Measurements from ENCODE around the gene PABPC3. TPM values are rescaled to one million over a fixed set of nuclear protein-coding genes. Genes with fewer than 3 reads are reported as not detected.

Gene PABPC3
- total RNA-seq, 4 donors from 2014 or later = 0.07 to 0.17 (median 0.10) TPM; not detected in 1

GRCh38 chr13:25069236-25069635 lies 26.7 kb upstream of the PABPC3 start:
- no peak for TF ChIP-seq CTCF (IDR thresholded peaks at IDR 0.05)
- no peak for TF ChIP-seq POLR2A (IDR thresholded peaks at IDR 0.05)
- no peak overlapping the region for H3K4me3 ChIP-seq (ENCODE audit: low read depth, poor library complexity, severe bottlenecking)
- intact Hi-C loops (cut with DNase I; ENCODE audit: low total_unique reads) = no loop called here
- WGBS, 2 donors = 93 to 96% methylated on average over 21 of the region's 21 CpGs
- DNase-seq (ENCODE audit: low spot score in 2 of 2) = no peak

DNA sequence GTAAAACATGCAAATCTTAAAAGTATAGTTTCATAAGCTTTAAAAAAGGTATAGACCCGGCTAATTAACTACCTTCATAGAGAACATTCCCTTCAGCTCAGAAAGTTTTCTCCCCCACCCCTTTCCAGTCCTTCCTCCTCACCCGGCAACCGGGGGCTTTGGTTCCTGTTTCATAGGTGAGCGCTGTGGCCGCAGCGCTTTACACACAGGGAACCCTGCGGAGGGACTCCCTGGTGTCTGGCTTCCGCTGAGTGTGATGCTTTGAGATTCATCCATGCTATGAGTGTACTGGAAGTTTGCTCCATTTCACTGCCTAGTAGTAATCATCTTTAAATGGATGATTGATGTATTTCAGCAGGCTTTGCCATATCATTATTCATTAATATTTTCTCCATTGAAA lies 26.0 kb upstream of the PABPC3 start:
- no peak for DNase-seq (ENCODE audit: low spot score in 2 of 2)
- WGBS, 2 donors = 51 to 54% methylated on average over 8 of the region's 8 CpGs
- TF ChIP-seq POLR2A (IDR thresholded peaks at IDR 0.05) (no peak), CTCF (IDR thresholded peaks at IDR 0.05) (no peak)
- intact Hi-C loops (cut with DNase I; ENCODE audit: low total_unique reads) = no loop called here
- no peak overlapping the region for H3K4me3 ChIP-seq (ENCODE audit: low read depth, poor library complexity, severe bottlenecking)

DNA sequence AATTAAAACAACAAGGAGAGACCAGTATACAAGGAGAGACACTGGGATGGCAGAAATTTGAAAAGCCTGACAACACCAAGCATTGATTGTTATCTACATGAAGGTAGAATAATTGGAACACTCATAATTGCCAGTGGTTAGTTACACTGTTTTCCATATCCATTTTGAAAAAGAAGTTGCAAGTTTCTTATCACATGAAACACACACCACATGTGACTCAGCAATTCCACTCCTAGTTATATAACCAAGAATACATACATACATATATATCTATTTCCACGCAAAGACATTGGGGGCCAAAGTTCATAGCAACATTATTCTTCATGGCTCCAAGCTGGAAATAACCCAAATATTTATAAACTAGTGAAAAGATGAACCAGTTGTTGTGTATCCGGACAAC lies 15.2 kb upstream of the PABPC3 start:
- intact Hi-C loops (cut with DNase I; ENCODE audit: low total_unique reads) = no loop called here
- WGBS, 2 donors = 85 to 86% methylated on average over 2 of the region's 2 CpGs
- TF ChIP-seq CTCF (IDR thresholded peaks at IDR 0.05) = no peak
- TF ChIP-seq POLR2A (IDR thresholded peaks at IDR 0.05) = no peak

GRCh38 chr13:25084096-25084495 lies 11.8 kb upstream of the PABPC3 start:
- TF ChIP-seq POLR2A (IDR thresholded peaks at IDR 0.05) (no peak), CTCF (IDR thresholded peaks at IDR 0.05) (no peak)
- WGBS, 2 donors = 81 to 92% methylated on average over 1 of the region's 1 CpG
- intact Hi-C loops (cut with DNase I; ENCODE audit: low total_unique reads) = no loop called here
- no peak for DNase-seq (ENCODE audit: low spot score in 2 of 2)
- no peak overlapping the region for H3K4me3 ChIP-seq (ENCODE audit: low read depth, poor library complexity, severe bottlenecking)

More for the DNA sequence above, 15.2 kb upstream of the PABPC3 start:
- no peak overlapping the region for H3K4me3 ChIP-seq (ENCODE audit: low read depth, poor library complexity, severe bottlenecking)
- no peak for DNase-seq (ENCODE audit: low spot score in 2 of 2)

- 42% methylated on average over 6 of the region's 6 CpGs for WGBS, 2 donors
- no peak for DNase-seq (ENCODE audit: low spot score in 2 of 2)
- TF ChIP-seq POLR2A (IDR thresholded peaks at IDR 0.05) (no peak), CTCF (IDR thresholded peaks at IDR 0.05) (no peak)
- intact Hi-C loops (cut with DNase I; ENCODE audit: low total_unique reads) = no loop called here
- H3K4me3 ChIP-seq (ENCODE audit: low read depth, poor library complexity, severe bottlenecking) = no peak overlapping the region
Measured at GRCh38 chr13:25085125-25085742, 10.7 kb upstream of the PABPC3 start.

Measured in lower leg skin (tissue), 4 donors.